ENCODE measurements around the gene GBE1. TPM values are rescaled to one million over a fixed set of nuclear protein-coding genes. Genes with fewer than 3 reads are reported as not detected.

GBE1 gene
- polyA plus RNA-seq, 3 donors, result 26.8 to 32.2 (median 28.5) TPM

DNA sequence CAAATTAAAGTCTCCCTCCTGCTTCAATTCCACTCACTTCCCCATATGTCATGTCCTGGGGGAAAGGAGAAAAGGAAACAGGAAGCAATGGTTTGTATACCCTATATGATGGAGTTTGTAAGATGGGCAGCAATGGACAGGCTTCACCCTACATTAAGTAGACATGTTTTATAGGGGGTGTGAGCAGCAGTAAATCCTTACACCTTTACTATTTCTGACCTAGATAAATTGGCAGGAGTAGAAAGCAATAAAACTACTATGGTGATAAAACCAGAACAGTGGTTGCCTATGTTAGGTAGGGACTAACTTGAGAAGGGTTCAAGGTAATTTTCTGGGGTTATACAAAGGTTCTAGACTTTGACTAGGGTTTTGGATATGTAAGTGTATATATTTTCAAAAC is 301.7 kb downstream of the GBE1 start:
- DNase-seq (ENCODE audit: extremely low read depth in 1 of 11, low read depth in 9 of 11, low spot score in 4 of 11), result no peak

DNA sequence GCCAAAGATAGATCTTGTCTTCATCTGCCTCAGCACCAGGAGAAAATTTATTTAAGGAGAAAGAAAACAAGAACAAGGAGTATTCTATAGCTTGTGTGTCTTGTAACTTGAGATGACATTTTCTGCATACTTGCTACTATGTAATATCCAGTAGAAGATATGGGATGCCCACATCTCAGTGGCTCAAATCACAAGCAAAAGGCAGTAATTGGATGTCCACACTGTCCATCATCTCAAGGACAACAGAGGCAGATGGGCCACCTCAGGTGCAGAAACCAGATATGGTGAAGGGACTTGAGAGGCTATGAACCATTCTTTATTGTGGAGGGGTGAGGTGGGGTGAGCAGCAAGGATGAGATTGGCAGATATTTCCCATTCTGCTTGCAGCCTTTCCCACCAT is 309.0 kb downstream of the GBE1 start:
- peak in 7 of 11 donors; percentile 6 to 40 (median 20) for DNase-seq (ENCODE audit: extremely low read depth in 1 of 11, low read depth in 9 of 11, low spot score in 4 of 11)

- DNase-seq (ENCODE audit: extremely low read depth in 1 of 11, low read depth in 9 of 11, low spot score in 4 of 11), result no peak
These were observed 309.8 kb downstream of the GBE1 start for GRCh38 chr3:81451611-81452010.

GRCh38 chr3:81451140-81451539 is 310.3 kb downstream of the GBE1 start:
- DNase-seq (ENCODE audit: extremely low read depth in 1 of 11, low read depth in 9 of 11, low spot score in 4 of 11), result no peak

- no peak for DNase-seq (ENCODE audit: extremely low read depth in 1 of 11, low read depth in 9 of 11, low spot score in 4 of 11)
These were observed 314.6 kb downstream of the GBE1 start for GRCh38 chr3:81446806-81447205.

- DNase-seq (ENCODE audit: extremely low read depth in 1 of 11, low read depth in 9 of 11, low spot score in 4 of 11), result no peak
These were observed 315.7 kb downstream of the GBE1 start for GRCh38 chr3:81445712-81446111.

DNA sequence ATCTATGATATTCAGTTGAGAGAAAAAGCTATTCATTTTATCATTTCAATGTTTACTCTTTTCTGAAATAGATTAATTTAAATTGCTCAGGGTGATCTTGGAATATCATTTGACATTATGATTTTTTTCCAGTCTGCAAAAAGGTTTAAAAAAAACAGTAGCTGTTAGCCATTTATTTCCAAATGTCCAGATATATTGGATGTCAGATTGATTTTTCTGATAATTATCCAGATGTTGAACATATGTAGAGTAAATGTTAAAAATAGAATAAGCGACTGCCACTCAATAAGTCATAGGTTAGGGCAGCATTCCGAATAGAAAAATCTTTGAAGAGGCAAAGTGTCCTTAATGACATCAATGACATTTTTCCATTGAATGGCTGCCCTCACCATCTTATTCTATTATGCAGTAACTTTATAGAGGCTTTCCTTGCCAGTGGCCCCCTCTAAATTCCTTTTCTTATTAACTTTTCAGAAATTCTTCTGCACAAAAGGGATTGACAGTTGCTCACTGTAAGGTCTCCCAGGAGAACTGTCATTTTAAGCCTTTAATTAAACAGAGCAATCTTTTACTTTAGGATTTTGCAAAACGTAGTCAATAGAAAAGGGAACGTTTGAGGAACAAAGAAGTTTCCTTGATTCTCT is 316.5 kb downstream of the GBE1 start:
- no peak for DNase-seq (ENCODE audit: extremely low read depth in 1 of 11, low read depth in 9 of 11, low spot score in 4 of 11)

- DNase-seq (ENCODE audit: extremely low read depth in 1 of 11, low read depth in 9 of 11, low spot score in 4 of 11), result no peak
These were observed 317.5 kb downstream of the GBE1 start for GRCh38 chr3:81443958-81444357.

DNA sequence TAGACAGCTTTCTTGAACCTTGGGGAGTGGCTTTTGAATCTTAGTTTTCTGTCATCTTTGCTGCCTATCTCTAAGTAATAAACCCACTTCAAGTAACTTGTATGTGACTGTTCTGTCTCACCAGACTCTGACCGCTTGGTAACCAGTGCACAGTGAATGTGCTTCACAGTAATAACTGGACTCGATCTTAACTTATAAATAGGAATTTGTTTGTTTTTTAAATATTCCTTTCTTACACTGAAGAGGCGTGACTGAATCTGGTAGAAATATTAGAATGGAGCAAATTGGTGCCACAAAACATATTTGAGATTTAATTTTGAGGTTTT is 318.0 kb downstream of the GBE1 start:
- DNase-seq (ENCODE audit: extremely low read depth in 1 of 11, low read depth in 9 of 11, low spot score in 4 of 11), result no peak

DNA sequence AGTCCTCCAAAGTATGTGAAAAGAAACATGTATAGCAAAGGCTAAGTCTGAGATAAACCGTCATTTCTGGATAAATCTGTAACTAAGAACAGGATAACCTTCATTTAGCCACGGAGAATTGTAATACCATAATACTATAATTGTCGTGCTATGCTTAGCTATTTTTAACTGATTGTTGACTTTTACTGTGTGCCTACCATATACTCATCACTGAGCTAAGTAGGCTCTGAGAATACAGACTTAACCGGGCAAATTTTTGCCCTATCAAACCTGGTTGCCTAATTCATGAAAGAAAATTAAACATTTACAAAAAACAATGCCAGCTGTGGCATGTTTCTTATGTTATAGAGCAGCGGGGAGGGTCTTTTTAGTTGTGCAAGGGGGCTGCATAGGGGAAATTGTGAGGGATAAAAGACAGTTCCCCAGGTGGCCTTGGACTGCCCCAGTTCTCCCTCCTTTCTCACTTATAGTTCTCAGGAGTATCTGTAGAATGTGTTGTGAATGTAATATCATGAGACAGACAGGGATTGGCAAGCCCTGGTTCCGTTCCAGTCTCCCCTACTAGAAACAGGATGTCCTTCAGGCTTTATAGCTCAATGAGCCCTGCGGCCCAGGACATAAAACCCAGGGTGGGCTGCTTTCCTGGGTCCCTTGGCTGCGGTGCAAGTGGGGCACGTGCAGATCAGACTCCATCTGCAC is 318.5 kb downstream of the GBE1 start:
- DNase-seq (ENCODE audit: extremely low read depth in 1 of 11, low read depth in 9 of 11, low spot score in 4 of 11), result no peak

DNA sequence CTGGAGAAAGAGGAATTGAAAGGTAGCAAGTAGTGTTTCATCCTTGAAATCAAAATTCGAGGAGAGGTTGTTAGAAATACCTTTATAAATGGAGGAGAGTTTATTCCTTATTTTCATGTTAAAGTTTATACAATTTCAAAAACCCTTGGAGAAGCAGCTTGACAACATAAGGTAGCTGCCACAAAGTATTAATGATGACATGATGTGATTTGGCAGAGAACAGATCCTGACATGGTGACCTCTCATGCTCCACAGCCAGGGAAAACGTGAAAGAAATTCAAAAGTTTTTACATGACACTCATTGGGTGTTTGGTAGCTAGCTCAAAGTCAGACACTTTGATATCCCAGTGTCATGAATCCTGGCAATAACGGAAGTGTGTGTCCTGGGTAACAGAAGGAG is 320.8 kb downstream of the GBE1 start:
- no peak for DNase-seq (ENCODE audit: extremely low read depth in 1 of 11, low read depth in 9 of 11, low spot score in 4 of 11)

All from renal cortex interstitium (tissue), 11 donors.